ENCODE results near the gene FAM151A. TPM values are rescaled to one million over a fixed set of nuclear protein-coding genes. Genes with fewer than 3 reads are reported as not detected.
A peak's percentile ranks its signal among the peaks of the same experiment; 100 is the strongest.

The FAM151A gene
- total and polyA plus RNA-seq, 7 donors, result 0.05 to 0.07 TPM; not detected in 5

- DNase-seq (no peak), ATAC-seq (peak in 3 of 4 donors; percentile 48 to 67 (median 52))
- 44 to 63% (median 57%) methylated on average over 8 of the region's 8 CpGs for WGBS, 3 donors
- no peak overlapping the region for H3K27ac ChIP-seq
- TF ChIP-seq CTCF (IDR thresholded peaks at IDR 0.05), result no peak
- no peak overlapping the region for H3K4me3 ChIP-seq
- H3K9me3 ChIP-seq, result no peaks in the 10 kb centered on the region
- H3K4me1 ChIP-seq, result no peaks in the 10 kb centered on the region
- H3K27me3 ChIP-seq (ENCODE audit: insufficient read depth in 3 of 3, low read length in 2 of 3), result no peaks in the 10 kb centered on the region
- no peaks in the 10 kb centered on the region for H3K36me3 ChIP-seq (ENCODE audit: insufficient read depth in 1 of 2, low read depth in 1 of 2)
- intact Hi-C loops (cut with DNase I), result no loop called here
Measured at GRCh38 chr1:54619749-54620148, 3.6 kb downstream of the FAM151A start.

GRCh38 chr1:54615531-54616279 is 7.6 kb downstream of the FAM151A start:
- no peak for ATAC-seq
- Histone ChIP-seq H3K36me3 (ENCODE audit: insufficient read depth in 1 of 2, low read depth in 1 of 2) (no peaks in the 10 kb centered on the region), H3K27me3 (ENCODE audit: insufficient read depth in 3 of 3, low read length in 2 of 3) (no peaks in the 10 kb centered on the region), H3K27ac (no peak overlapping the region), H3K4me1 (no peaks in the 10 kb centered on the region), H3K4me3 (no peak overlapping the region), H3K9me3 (no peaks in the 10 kb centered on the region)
- intact Hi-C loops (cut with DNase I), result no loop called here
- DNase-seq, result no peak
- WGBS, 3 donors, result 60 to 70% (median 69%) methylated on average over 13 of the region's 13 CpGs
- TF ChIP-seq CTCF (IDR thresholded peaks at IDR 0.05), result no peak

GRCh38 chr1:54614563-54614962 is 8.8 kb downstream of the FAM151A start:
- 68 to 79% (median 73%) methylated on average over 8 of the region's 8 CpGs for WGBS, 3 donors
- ATAC-seq, result no peak
- Histone ChIP-seq H3K36me3 (ENCODE audit: insufficient read depth in 1 of 2, low read depth in 1 of 2) (no peaks in the 10 kb centered on the region), H3K9me3 (no peaks in the 10 kb centered on the region), H3K4me3 (no peak overlapping the region), H3K27ac (no peak overlapping the region), H3K4me1 (no peaks in the 10 kb centered on the region), H3K27me3 (ENCODE audit: insufficient read depth in 3 of 3, low read length in 2 of 3) (no peaks in the 10 kb centered on the region)
- no peak for TF ChIP-seq CTCF (IDR thresholded peaks at IDR 0.05)
- no peak for DNase-seq
- intact Hi-C loops (cut with DNase I), result no loop called here

- 77 to 85% (median 82%) methylated on average over 2 of the region's 2 CpGs for WGBS, 3 donors
- no peak overlapping the region for H3K4me3 ChIP-seq
- ATAC-seq, result no peak
- H3K27ac ChIP-seq, result no peak overlapping the region
- TF ChIP-seq CTCF (IDR thresholded peaks at IDR 0.05), result no peak
- intact Hi-C loops (cut with DNase I), result no loop called here
- no peaks in the 10 kb centered on the region for H3K9me3 ChIP-seq
- DNase-seq, result no peak
- H3K27me3 ChIP-seq (ENCODE audit: insufficient read depth in 3 of 3, low read length in 2 of 3), result no peaks in the 10 kb centered on the region
- peaks cover 0 to 3% of the 10 kb centered on the region in 2 donors for H3K36me3 ChIP-seq (ENCODE audit: insufficient read depth in 1 of 2, low read depth in 1 of 2)
- no peaks in the 10 kb centered on the region for H3K4me1 ChIP-seq
Measured at GRCh38 chr1:54614024-54614423, 9.3 kb downstream of the FAM151A start.

- ATAC-seq (no peak), DNase-seq (no peak)
- no peak overlapping the region for H3K27ac ChIP-seq
- WGBS, 3 donors, result 91 to 93% (median 92%) methylated on average over 8 of the region's 8 CpGs
- H3K9me3 ChIP-seq, result no peaks in the 10 kb centered on the region
- H3K4me1 ChIP-seq, result no peaks in the 10 kb centered on the region
- intact Hi-C loops (cut with DNase I), result no loop called here
- no peak overlapping the region for H3K4me3 ChIP-seq
- H3K36me3 ChIP-seq (ENCODE audit: insufficient read depth in 1 of 2, low read depth in 1 of 2), result peaks cover 0 to 25% of the 10 kb centered on the region in 2 donors
- no peak for TF ChIP-seq CTCF (IDR thresholded peaks at IDR 0.05)
- no peaks in the 10 kb centered on the region for H3K27me3 ChIP-seq (ENCODE audit: insufficient read depth in 3 of 3, low read length in 2 of 3)
Measured at GRCh38 chr1:54611621-54612020, 11.7 kb downstream of the FAM151A start.

Data from psoas muscle (tissue), 8 donors.